IPS-NIHi7 (cell line): ENCODE measurements around the gene TRIM10.
"Not testable (repeated sequence)": the region's sequence is repeated elsewhere in the genome, so short reads cannot be mapped to it uniquely, and the experiment has no call there.

ENCODE experiments used
- DNase-seq: peaks from one replicate; pipeline ENCODE4 v3.0.0; 2012; ENCODE audit warnings: mixed read lengths; ENCODE audit errors: extremely low spot score

Gene TRIM10

DNA sequence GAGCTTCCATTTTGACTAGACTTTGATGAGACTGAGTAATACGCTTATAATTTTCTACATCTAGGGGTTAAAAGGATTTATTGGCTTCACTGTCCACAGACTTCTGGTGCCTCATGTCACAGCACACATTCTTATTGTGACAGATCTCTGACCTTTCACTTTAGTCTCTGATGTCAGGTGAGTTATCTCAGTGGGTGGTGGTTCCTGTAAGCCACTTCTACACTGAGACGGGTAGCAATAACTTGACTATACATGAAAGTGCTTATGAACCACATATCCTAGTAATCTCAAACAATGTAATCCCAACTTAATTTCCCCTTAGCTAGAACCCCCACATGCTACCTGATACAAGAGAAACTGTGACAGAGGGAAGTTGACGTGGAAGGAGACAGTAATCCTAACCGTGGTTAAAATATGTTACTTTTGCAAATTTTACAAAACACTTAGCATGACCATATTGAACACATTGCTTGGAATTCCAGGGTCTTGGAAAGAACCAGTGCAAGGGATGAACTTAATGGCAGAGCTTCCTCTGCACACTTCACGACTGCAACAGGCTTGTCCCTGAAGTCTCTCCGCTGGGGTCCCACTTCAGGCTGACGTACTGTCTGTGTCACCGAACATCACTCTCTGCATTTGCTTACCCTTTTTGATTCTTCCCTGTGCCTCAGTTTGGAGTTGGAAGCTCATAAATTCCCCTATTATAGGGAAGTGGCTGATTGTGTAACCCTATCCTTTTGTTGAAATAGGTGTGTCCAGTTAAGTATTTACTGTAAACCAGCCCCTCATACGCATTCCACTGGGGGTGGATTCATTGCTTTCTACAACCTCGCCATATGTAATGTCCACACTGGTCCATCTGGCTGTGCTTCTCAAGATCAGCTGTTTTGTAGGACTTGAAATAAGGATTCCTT lies 31.5 kb downstream of the TRIM10 start:
- DNase-seq, result no peak

DNA sequence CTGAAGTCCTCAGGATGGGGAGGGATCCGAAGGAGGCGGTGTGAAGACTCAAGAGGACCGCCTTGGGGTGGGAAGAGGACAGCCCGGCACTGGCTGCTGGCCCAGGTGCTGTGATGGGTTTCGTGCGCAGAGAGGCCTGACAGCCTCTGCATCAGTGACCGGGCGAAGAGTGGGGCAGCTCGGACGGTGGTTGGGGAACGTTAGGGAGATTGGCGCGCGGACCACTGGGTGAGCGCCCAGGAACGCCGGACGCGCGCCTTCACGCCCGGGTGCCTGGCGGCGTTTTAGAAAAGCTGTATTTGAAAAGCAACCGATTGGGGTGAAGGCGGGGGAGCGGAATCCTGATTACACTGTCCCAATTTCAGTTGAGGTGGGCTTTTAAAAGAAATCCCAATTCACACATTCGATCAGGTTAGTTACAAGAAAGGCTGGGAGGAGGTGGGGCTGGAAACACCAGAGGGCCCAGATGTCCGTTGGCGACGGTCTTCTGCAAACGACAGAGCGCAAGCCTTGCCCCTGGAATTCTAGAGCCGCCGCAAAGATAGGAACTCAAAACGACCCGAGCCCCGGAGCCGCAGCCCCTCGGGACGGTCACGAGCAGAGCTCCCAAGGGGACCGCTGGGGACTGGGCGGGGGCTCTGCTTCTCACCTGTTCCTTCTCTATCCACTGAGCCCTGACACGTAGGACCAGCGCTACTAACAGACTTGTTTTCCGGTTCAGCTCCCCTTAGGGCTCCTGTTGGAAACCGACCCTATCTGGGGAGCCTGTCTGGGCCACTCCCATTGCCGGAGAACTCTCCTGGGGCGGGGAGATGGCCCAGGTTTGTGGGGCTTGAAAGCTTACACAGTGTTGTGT lies 33.5 kb downstream of the TRIM10 start:
- DNase-seq, result peak; percentile 62

DNA sequence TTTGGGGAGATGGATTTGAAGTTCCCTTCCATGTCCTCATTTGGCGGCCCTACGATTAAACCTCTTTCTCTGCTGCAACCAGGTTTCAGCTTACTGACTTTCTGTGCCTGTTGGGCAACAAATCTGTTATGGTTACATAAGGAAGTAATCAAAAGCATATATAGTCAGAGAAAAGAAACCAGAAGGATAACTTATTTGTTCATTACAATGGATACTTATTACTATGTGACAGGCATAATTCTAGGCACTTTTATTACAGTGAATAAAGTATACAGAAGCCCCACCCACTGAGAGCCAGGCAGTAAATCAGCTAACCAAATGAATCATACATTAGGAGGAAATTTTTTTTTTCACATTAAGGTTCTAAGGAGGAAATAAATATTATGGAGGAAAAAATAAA lies 38.5 kb downstream of the TRIM10 start:
- no peak for DNase-seq

DNA sequence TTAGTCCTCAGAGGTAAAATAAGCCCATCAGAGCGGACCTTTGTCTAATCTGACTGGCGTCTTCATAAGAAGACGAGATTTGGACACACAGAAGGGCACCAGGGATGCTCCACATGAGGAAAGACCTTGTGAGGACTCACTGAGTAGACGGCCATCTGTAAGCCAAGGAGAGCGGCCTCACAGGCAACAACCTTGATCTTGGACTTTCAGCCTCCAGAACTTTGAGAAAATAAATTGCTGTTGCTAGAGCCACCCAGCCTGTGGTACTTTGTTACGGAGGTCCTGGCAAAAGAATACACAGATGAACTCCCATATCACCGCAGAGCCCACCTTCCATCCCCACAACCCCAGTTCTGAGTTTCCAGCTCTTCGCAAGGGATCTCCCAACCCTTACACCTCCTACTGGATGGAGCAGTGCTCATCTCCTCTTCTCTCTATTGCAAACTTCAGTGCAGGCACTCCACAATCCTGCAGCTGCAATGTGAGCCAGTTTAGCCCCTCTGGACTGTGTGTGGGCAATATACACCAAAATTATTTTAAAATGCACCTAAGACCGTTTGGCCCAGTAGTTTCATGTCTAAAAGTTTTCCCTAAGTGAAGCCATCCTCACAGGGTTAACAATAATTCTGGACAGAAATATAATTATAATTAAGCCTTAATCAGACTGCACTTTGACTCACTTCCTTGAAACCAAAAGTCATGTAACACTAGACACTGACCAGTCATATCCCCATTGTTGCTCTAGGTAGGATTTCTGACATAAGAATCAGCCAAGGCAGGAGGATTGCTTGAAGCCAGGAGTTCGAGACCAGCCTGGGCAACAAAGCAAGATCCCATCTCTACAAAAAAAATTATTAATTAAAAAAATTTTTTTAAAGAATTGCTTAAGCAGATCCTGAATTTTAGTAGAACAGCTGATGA lies 39.3 kb downstream of the TRIM10 start:
- no peak for DNase-seq

DNA sequence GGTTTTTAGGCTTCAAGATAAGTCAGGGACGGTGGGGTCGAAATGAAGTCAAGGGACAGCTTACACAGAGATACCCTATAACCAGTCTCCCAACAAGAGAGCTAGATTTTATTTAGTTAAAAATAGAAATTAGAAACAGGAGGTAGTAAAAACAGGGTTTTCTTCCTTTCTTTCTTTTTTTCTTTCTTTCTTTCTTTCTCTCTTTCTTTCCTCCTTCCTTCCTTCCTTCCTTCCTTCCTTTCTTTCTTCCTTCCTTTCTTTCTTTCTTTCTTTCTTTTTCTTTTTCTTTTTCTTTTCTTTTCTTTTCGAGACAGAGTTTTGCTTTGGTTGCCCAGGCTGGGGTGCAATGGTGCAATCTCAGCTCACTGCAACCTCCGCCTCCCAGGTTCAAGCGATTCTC lies 42.3 kb downstream of the TRIM10 start:
- not testable (repeated sequence) for DNase-seq

DNA sequence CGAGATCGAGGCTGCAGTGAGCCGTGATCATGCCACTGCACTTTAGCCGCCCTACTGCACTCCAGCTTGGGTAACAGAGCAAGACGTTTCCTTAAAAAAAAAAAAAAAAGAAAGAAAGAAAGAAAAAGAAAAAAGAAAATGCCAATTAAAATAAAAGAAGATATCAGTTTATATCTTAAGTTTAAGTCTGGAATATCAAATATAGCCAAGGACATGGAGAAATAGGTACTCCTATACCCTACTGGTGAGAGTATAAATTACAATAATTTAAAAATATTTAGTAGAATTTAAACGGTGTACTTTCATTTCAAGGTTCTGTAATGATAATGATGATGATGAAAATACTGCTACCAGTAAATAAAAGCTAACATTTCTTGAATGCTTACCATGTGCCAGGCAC lies 44.3 kb downstream of the TRIM10 start:
- no peak for DNase-seq

DNA sequence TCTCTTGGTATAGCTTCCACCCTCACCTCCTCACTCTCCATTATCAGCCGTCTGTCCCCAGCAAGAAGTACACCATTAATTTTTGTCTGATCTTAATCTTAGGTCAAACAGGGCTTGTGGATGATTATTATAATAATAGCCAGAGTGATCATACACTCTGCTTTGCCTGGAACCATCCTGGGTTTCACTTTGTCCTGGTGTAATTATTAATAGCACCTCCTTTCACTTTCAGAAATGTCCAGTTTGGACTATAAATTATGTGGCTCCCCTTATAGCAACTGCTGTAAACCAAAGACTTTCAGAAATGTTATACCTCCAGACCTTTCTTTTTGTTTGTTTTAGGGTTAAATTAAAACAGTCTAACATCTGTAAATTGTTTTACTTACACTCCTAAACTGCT lies 47.2 kb downstream of the TRIM10 start:
- DNase-seq, result no peak

DNA sequence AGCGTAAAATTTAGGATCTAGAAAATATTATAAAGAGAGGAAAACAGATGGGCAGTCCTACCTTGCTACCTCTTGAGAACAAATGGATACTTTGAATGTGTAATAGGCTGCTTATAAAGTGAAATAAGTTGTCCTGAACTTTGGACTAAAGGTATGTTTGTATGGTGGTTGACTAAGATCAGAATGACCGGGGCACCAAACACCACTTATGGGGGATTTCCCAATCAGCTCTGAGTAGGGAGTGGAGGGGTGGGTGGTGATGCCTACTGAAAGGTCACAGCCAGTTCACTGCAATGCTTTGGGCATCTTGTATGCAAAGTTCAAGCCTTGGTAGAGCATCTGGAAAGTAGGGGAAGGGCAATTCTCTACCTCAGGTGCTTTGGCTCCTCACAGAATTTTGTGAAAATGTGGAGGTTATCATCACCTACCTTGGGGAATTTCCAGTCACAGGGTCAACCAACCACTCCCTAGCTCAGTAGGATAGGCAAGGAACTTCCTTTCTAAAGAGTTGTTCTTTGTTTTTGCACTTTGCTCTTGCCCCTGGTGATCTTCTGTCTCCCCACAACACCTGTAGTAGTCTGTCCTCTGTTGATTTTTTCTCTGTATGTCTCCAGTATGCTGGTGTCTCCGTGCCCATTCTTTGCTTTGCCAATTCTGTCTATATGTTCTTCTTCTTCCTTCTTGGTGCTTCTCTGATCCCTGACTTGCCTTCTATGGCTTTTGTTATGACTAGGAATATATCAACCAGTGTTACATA lies 47.8 kb downstream of the TRIM10 start, which contains the start of gene TRIM31:
Gene TRIM31, minus strand, starts transcription at position 88 of the 757 bp plus-strand sequence. CDS start 285 bp downstream, outside the sequence.
- no peak for DNase-seq

DNA sequence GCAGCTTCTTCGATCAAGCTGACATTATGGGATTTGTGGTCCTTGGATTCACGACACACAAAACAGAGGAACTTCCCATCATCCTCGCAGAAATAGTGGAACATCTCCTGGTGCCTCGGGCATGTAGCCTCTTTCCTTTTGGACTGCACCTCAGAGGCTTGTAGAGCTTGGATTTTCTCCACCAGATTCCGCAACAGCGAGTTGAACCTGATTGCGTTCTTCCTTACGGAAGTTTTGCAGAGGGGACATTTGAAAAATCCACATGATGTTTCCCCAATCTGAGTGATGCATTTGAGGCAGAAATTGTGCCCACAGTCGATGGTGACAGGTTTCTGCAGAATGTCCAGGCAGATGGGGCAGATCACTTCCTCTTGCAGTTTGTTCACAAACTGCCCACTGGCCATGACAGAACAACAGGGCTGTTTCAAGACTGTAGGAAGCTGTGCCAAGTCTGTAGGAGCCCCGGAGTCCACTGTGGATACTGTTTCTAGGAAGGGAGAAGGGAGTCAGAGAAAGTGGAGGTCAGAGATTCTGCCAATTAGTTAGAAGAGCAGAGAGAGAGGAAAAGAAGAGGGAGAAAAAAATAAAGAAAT lies 48.5 kb downstream of the TRIM10 start:
- DNase-seq, result no peak

DNA sequence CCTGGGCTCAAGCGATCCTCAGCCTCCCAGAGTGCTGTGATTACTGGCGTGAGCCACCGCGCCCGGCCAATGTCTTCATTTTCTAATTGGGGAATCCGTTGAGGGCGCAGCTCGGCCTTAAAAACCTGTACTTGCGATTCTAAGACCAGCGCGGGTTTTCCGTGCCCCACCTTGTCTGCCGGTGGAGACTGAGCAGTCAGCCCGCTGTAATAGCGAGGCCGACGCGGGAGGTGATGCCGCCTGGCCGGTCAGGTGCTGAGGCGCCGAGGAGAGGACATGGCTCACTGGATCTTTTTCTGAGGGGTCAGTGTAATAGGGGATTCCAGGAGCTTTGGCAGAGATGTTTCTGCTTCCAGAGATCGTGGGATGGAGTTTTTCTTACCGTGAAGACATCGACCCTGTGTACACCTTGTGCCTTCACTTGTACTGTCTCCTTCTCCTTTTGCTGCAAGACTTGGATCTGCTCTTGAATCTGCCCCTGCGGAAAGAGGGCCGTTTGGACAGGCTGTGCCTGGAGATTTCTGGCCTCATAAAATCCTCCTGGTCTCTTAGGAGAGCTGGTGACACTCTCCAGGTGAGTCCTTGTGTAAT lies 49.6 kb downstream of the TRIM10 start:
- no peak for DNase-seq

DNA sequence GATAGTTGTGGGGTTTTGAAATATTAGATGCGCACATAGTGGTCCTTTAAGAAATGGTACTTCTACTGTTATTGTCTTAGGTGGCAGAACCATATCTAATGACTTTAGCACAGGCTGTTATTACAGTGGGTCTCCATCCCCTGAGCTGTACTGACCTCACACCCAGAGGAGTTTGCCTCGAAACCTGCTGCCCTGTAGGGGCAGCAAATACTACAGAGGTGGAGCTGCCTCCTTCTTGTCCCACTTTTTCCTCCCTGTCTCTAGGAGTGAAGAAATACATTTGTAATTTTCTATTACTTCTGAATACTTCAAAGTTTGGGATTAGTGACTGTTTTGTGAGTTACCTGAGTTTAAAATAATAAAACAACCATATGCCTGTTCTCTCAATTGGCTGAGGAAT lies 56.4 kb downstream of the TRIM10 start:
- no peak for DNase-seq

DNA sequence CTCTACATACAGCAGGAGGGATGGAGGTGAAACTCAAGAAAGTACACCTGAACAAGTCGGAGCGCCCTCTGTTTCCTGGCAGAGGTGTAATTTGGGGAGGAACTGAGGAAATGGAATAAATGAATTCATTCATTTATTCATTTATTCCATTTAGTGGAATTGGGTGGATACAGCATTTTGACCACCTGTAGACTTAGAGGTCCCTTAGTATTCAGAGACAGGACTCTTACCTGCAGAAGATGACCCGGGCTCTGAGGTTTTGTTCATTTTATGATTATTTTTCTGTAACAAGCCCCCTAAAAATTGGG lies 57.2 kb downstream of the TRIM10 start:
- DNase-seq, result no peak

DNA sequence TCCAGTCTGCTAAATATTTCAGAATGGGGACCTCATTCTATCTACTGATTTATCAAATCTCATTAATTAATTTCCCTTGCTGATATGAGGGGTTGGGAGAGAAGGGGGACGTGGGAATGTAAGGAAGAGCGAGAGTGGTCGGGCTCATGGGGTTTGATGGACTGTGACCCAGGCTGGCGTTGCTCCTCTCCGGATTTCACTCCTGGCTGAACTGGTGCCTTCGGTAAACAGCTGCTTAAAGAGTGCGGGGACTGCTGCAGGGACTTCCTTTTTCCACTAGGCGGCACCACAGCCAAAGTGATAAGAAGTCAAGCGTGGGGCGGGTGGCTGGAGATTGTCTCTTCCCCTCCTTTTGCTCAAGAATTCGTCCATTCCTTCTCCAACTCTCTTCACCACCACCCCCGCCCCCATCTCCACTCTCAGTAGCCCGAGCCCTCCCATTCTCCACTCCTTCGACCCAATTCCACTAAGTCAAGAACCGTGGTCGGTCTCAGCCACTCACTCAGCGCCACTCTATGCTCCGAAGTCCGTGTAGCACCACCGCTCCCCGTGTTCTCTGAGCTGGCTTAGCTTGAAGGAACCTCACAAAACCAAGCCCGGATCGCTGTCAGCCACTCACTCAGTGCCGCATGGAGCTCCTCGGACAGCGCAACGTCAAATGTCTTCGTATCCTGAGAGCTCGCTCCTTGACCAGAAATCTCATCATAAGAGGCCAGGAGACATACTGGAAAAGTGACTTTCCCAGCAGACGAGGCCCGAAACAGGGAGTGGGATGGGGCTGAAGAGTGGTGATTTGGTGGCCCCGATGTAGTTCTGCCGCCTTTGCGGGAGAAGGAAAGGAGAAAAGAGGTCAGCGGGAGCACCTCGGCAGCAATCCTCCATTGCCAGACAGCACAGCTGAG lies 57.8 kb downstream of the TRIM10 start:
- DNase-seq, result peak; percentile 88

DNA sequence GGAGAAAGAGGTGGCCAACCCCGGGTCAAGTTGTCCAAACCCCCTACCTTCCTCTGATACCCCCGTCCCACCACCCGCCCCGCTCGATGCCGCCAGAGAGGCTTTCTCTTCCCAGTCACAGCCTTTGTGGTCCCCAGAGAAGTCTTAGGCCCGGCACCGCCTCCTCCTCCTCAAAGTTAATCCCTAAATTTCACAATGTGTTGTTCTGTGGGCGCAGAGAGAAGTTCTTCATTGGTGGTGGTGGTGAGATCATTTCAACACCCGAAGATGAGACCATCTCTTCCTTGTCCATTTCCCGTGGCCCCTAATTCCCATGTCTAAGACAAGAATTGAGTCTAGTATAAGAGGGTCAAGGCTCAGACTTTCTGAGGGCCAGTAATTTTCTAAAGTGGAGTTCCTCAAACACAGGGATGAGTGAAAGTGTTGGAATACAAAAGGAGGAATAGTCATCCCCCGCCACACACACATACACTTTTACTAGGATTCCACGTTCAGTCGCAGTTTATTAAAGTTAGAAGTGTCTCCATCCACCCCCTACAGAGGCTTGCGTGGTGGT lies 58.5 kb downstream of the TRIM10 start:
- no peak for DNase-seq
